Stimulated activated CD8-positive, alpha-beta memory T cell treated with anti-CD3 and anti-CD28 coated beads, Interleukin-7, amount 100 ng/mL, for 24 hours (primary cell): Measurements from ENCODE around the gene PEAK1.

ENCODE experiments used
- DNase-seq: peaks from one replicate; pipeline ENCODE4 v3.0.0-alpha.2; 2020; ENCODE audit warnings: low read depth

The PEAK1 gene

GRCh38 chr15:77123854-77124253 is 296.1 kb downstream of the PEAK1 start:
- no peak for DNase-seq

- no peak for DNase-seq
These were observed 297.3 kb downstream of the PEAK1 start for GRCh38 chr15:77122576-77122975.

- no peak for DNase-seq
These were observed 298.3 kb downstream of the PEAK1 start for GRCh38 chr15:77121599-77121998.

- no peak for DNase-seq
These were observed 299.3 kb downstream of the PEAK1 start for GRCh38 chr15:77120576-77120975.

DNA sequence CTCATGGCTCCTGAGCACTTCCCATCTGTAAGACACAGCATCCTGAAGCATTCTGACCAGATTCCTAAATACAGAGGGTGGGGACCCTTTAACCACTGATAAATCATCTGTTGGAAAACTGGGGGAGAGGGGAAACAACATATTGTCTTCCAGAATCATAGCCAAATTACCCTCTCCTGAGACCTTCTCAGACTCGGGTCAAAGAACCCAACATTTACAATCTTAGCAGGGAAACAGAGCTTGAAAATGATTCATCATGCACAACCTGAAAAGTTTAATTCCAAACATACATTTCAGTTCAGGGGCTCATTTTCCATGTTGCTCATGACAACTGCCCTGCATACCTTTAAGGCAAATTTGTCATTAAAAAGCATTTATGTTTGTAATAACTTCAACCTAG is 300.5 kb downstream of the PEAK1 start:
- no peak for DNase-seq

GRCh38 chr15:77118882-77119321 is 301.0 kb downstream of the PEAK1 start:
- DNase-seq: no peak

- no peak for DNase-seq
These were observed 304.7 kb downstream of the PEAK1 start for GRCh38 chr15:77115179-77115578.

DNA sequence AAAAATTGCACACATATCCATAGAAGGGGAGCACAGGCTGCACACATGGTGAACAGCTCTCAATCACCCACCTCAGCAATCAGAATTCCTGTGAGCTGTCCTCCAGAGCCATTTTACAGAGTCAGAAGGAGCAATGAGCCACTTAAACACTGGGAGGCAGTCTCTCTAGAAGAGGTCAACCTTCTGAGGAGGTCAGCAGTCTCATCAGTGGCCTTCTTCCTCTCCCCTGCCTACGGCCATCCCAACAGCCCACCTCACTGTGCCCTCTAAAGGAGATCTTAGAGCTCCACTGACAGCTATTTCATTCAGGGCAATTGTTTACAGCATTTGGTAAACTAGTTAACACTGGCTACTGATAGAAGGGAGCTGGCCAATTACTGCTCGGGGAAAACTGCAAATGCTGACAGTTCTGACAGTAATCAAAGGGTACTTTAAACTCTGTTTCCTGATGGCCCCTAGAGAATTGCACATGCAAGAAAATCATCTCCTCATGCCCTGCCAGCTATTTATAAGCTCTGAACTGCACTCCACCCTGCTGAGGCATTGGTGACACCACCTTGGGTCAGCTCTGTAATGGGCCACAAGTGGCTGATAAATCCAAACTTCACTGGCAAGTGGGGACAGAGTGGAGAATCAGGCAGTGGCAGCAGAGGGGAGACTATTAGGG is 306.9 kb downstream of the PEAK1 start:
- DNase-seq: no peak

DNA sequence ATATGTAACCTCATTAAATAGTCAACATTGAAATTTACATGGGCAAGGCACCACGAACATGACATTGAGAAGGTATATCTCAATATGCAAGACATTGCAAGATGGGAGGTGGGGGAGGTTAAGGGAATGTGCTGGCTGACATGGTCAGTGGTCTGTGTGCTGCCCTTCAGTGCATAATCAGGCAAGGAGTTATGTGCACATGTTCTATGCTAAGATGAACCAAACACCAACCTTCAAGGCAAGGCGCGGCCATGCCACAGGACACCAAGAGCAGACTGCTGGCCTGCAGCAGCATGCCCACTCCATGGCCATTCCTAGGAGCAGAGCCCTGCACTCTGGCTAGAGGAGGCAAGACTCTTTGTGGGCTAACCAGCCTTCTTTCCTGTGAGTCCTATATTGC is 308.1 kb downstream of the PEAK1 start:
- DNase-seq: no peak

GRCh38 chr15:77107531-77108355 is 312.2 kb downstream of the PEAK1 start:
- DNase-seq: no peak

- DNase-seq: no peak
These were observed 312.8 kb downstream of the PEAK1 start for GRCh38 chr15:77107068-77107467.

DNA sequence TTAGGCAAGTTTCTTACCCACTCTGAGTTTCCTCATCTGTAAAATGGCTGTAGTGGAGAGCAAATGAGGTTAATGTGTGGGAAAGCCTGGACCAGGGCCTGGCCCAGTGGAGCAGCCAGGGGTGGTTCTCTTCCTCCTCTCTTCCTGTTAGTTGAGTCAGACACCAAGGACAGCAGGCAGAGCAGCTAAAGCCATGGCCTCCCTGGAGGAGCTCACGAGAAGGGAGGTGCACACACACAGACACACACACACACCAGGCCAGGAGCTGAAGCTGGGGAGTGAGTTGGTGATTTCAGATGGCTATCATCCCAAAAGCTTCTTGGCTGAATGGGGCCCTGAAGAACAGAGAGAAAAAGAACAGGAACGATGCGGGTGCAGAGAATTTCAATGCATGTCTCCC is 315.7 kb downstream of the PEAK1 start:
- DNase-seq: no peak

DNA sequence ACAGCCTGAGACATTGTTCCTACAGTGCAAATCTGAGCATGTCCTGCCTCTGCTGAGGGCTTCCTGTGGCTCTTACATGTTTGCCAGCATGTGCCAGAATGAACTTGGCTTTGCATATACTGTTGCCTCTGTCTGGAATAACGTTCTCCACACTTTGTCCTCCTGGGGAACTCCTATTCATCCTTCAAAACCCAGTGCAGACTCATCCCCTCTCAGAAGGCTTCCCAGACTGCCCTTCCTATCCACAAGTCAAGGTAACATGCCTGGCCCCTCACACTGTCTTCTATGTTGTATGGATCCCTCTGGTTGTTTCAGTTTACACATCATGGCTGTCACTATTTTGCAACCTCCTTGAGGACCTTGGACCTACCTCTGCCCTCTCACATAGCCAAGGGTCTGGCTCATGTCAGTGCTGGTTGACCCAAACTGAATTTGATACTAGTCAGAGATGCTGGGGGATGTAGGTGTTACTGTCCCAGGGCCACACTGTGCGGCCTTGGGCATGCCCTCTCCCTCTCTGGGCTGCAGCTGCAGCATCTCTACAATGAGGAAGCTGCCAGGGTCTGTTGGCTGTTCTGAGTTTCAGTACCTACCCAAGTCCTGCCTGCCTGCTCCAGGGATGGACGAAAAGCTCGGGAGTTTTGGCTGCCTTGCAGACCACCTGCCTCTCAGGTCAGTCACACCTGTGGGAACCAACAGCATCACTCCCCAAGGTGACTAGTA is 320.0 kb downstream of the PEAK1 start:
- no peak for DNase-seq

GRCh38 chr15:77098572-77098971 is 321.3 kb downstream of the PEAK1 start:
- no peak for DNase-seq

- no peak for DNase-seq
These were observed 322.0 kb downstream of the PEAK1 start for GRCh38 chr15:77097921-77098320.

GRCh38 chr15:77097248-77097721 is 322.6 kb downstream of the PEAK1 start:
- no peak for DNase-seq

DNA sequence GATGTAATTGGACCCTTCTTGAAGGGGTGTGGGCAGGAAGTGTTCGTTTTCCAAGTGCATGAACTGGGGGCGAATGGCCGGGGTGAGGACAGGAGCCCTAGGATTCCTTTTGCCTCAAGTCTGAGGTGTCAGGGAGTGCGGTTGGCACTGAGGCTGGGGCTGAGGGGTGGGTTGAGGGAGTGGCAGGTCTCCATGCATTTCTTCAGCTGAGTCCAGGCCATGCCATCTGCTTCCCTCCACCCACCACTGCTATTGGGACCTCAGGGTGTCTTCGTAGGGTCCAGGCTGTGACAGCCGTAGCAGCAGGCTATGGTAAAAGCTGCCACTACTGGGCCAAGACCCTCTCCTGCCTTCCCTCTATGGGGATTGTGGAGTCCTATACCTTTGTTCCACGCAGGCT is 323.4 kb downstream of the PEAK1 start:
- DNase-seq: no peak

DNA sequence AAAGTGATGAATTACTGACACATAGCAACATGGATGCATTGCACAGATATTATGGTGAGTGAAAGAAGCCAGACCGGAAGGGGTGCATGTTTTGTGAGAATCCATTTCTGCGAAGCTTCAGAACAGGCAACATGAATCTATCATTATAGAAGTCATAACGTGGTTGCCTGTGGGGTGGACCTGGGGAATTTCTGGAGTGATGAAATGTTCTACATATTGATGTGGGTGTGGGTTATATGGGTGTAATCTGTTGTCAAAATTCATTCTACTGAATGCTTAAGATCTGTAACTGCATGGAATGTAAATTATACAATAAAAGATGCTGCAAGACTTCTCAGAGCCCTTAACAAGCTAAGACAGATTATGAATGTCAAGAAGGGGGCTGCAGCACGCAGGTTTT is 323.8 kb downstream of the PEAK1 start:
- no peak for DNase-seq

DNA sequence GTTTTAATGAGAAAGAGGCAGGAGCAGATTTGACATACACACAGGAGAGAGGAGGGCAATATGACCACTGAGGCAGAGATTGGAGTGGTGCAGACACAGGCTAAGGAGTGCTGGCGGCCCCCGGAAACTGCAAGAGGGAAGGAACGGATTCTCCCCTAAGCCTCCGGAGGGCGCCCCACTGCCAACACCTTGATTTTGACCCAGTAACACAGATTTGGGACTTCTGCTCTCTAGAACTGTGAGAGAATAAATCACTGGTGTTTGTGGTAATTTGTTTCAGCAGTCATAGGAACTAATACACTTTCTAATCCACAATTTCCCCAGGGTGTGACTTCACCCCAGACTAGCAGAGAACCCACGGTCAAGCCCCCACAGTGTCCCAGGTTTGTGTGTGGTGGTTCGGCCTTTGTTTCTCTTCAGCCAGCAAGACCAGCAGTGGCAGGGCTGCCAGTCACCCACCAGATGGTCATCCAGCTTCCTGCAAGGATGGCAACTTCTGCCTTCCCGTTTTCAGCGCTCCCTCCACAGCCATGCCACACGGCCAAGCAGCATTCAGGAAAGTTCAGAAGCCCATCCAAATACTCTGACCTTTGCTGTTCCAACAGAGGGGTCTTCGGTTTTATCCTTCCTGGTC is 325.4 kb downstream of the PEAK1 start:
- no peak for DNase-seq

GRCh38 chr15:77093436-77093835 is 326.5 kb downstream of the PEAK1 start:
- DNase-seq: no peak

GRCh38 chr15:77091097-77091496 is 328.8 kb downstream of the PEAK1 start:
- DNase-seq: no peak

GRCh38 chr15:77087213-77087612 is 332.7 kb downstream of the PEAK1 start:
- DNase-seq: no peak
